Measurements from ENCODE around the gene KIF23. TPM values are rescaled to one million over a fixed set of nuclear protein-coding genes. Genes with fewer than 3 reads are reported as not detected.

KIF23 gene
- total and polyA plus RNA-seq, 2 donors (not counting 1 experiment from before 2014, with no cell fraction given) = 16.5 to 19.4 TPM

DNA sequence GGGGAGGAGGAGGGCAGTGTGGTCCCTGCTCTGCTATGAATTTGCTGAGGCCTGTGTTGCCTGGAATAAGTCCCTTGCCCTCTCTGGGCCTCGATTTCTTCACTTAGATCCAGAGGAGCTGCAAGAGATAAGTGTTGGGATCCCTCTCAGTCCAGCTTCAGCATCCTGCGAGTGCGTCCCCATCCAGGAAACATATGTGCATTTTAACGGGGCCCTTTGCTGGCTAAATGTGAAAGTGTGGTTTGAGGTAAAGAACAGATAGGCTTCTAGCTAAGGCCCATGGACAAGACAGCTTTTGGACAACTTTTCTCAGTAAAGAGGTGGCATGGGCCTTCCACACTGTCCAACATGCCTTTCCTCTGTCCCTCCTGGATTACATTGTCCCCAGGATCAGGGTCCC lies 64.9 kb downstream of the KIF23 start:
- no peak overlapping the region for H3K4me2 ChIP-seq (ENCODE audit: extremely low read depth, insufficient read depth, low read length)
- DNase-seq (ENCODE audit: low read depth in 2 of 2) = no peak
- H3K4me3 ChIP-seq (replicated peaks in 1 of 4; ENCODE audit: control extremely low read depth in 1 of 4, insufficient read depth in 1 of 4, low read depth in 3 of 4, low read length in 4 of 4) = no peak overlapping the region
- H3K36me3 ChIP-seq (ENCODE audit: control insufficient read depth, insufficient read depth, low read length) = no peaks in the 10 kb centered on the region
- H2AFZ ChIP-seq (ENCODE audit: low read length) = no peak overlapping the region
- H3K27ac ChIP-seq (ENCODE audit: insufficient read depth, low read length) = no peak overlapping the region
- TF ChIP-seq EZH2 (IDR thresholded peaks at IDR 0.05; ENCODE audit: low read length, missing control alignments) = no peak
- TF ChIP-seq, protein P1, sequence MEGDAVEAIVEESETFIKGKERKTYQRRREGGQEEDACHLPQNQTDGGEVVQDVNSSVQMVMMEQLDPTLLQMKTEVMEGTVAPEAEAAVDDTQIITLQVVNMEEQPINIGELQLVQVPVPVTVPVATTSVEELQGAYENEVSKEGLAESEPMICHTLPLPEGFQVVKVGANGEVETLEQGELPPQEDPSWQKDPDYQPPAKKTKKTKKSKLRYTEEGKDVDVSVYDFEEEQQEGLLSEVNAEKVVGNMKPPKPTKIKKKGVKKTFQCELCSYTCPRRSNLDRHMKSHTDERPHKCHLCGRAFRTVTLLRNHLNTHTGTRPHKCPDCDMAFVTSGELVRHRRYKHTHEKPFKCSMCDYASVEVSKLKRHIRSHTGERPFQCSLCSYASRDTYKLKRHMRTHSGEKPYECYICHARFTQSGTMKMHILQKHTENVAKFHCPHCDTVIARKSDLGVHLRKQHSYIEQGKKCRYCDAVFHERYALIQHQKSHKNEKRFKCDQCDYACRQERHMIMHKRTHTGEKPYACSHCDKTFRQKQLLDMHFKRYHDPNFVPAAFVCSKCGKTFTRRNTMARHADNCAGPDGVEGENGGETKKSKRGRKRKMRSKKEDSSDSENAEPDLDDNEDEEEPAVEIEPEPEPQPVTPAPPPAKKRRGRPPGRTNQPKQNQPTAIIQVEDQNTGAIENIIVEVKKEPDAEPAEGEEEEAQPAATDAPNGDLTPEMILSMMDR (conservative IDR thresholded peaks at IDR 0.05 in 1 of 2, IDR thresholded peaks at IDR 0.05 in 1 of 2; ENCODE audit: low read depth in 1 of 2, low read length in 2 of 2) = no peak
- no peaks in the 10 kb centered on the region for H3K79me2 ChIP-seq (ENCODE audit: control insufficient read depth, insufficient read depth, low read length)
- no peaks in the 10 kb centered on the region for H4K20me1 ChIP-seq (ENCODE audit: control insufficient read depth, extremely low read depth, insufficient read depth, low read length)
- H3K9ac ChIP-seq (ENCODE audit: insufficient read depth, low read length) = no peak overlapping the region
- H3K9me3 ChIP-seq (ENCODE audit: control insufficient read depth, insufficient read depth, low read depth, low read length) = no peaks in the 10 kb centered on the region
- no peaks in the 10 kb centered on the region for H3K4me1 ChIP-seq (ENCODE audit: control insufficient read depth, extremely low read depth, insufficient read depth, low read length)
- H3K27me3 ChIP-seq (ENCODE audit: control insufficient read depth, insufficient read depth, low read length) = no peaks in the 10 kb centered on the region

DNA sequence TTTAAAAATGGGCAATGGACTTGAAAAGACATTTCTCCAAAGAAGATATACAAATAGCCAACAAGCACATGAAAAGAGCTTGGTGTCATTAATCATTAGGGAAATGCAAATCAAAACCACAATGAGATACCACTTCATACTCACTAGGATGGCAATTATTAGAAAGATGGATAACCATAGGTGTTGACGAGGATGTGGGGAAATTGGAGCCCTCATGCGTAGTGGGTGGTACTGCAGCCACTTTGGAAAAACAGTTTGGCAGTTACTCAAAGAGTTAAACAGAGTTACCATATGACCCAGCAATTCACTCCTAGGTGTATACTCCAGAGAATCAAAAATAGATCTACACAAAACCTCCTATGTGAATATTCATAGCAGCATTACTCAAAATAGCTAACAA lies 65.8 kb downstream of the KIF23 start:
- H3K9me3 ChIP-seq (ENCODE audit: control insufficient read depth, insufficient read depth, low read depth, low read length) = no peaks in the 10 kb centered on the region
- H2AFZ ChIP-seq (ENCODE audit: low read length) = no peak overlapping the region
- H3K4me3 ChIP-seq (replicated peaks in 1 of 4; ENCODE audit: control extremely low read depth in 1 of 4, insufficient read depth in 1 of 4, low read depth in 3 of 4, low read length in 4 of 4) = no peak overlapping the region
- TF ChIP-seq, protein P1 (conservative IDR thresholded peaks at IDR 0.05 in 1 of 2, IDR thresholded peaks at IDR 0.05 in 1 of 2; ENCODE audit: low read depth in 1 of 2, low read length in 2 of 2) = no peak
- no peak for TF ChIP-seq EZH2 (IDR thresholded peaks at IDR 0.05; ENCODE audit: low read length, missing control alignments)
- no peak overlapping the region for H3K9ac ChIP-seq (ENCODE audit: insufficient read depth, low read length)
- no peaks in the 10 kb centered on the region for H3K36me3 ChIP-seq (ENCODE audit: control insufficient read depth, insufficient read depth, low read length)
- peaks cover 2% of the 10 kb centered on the region for H3K27me3 ChIP-seq (ENCODE audit: control insufficient read depth, insufficient read depth, low read length)
- no peaks in the 10 kb centered on the region for H3K4me1 ChIP-seq (ENCODE audit: control insufficient read depth, extremely low read depth, insufficient read depth, low read length)
- no peak overlapping the region for H3K27ac ChIP-seq (ENCODE audit: insufficient read depth, low read length)
- H3K4me2 ChIP-seq (ENCODE audit: extremely low read depth, insufficient read depth, low read length) = no peak overlapping the region
- H3K79me2 ChIP-seq (ENCODE audit: control insufficient read depth, insufficient read depth, low read length) = no peaks in the 10 kb centered on the region
- no peaks in the 10 kb centered on the region for H4K20me1 ChIP-seq (ENCODE audit: control insufficient read depth, extremely low read depth, insufficient read depth, low read length)
- DNase-seq (ENCODE audit: low read depth in 2 of 2) = no peak

DNA sequence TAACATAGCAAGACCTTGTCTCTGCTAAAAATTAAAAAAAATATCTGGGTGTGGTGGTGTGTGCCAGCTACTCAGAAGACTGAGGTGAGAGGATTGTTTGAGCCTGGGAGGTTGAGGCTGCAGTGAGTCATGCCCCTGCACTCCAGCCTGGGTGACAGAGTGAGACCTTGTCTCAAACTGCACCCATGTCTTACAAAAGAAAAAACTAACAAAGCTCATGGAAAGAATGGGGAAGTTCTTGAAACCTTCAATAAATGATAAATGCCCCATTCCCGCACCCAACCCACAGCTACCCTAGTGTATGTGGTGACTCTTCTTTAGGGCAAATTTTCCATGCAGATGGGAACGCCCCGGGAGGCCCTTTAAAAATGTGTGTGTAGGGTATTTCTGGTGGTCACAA lies 66.8 kb downstream of the KIF23 start:
- no peak for DNase-seq (ENCODE audit: low read depth in 2 of 2)
- H3K4me1 ChIP-seq (ENCODE audit: control insufficient read depth, extremely low read depth, insufficient read depth, low read length) = no peaks in the 10 kb centered on the region
- no peak overlapping the region for H3K9ac ChIP-seq (ENCODE audit: insufficient read depth, low read length)
- no peak overlapping the region for H3K4me2 ChIP-seq (ENCODE audit: extremely low read depth, insufficient read depth, low read length)
- no peaks in the 10 kb centered on the region for H4K20me1 ChIP-seq (ENCODE audit: control insufficient read depth, extremely low read depth, insufficient read depth, low read length)
- TF ChIP-seq, protein P1 (conservative IDR thresholded peaks at IDR 0.05 in 1 of 2, IDR thresholded peaks at IDR 0.05 in 1 of 2; ENCODE audit: low read depth in 1 of 2, low read length in 2 of 2) = no peak
- no peak for TF ChIP-seq EZH2 (IDR thresholded peaks at IDR 0.05; ENCODE audit: low read length, missing control alignments)
- no peak overlapping the region for H3K27ac ChIP-seq (ENCODE audit: insufficient read depth, low read length)
- no peaks in the 10 kb centered on the region for H3K79me2 ChIP-seq (ENCODE audit: control insufficient read depth, insufficient read depth, low read length)
- H3K4me3 ChIP-seq (replicated peaks in 1 of 4; ENCODE audit: control extremely low read depth in 1 of 4, insufficient read depth in 1 of 4, low read depth in 3 of 4, low read length in 4 of 4) = no peak overlapping the region
- H3K9me3 ChIP-seq (ENCODE audit: control insufficient read depth, insufficient read depth, low read depth, low read length) = no peaks in the 10 kb centered on the region
- no peak overlapping the region for H2AFZ ChIP-seq (ENCODE audit: low read length)
- no peaks in the 10 kb centered on the region for H3K36me3 ChIP-seq (ENCODE audit: control insufficient read depth, insufficient read depth, low read length)
- H3K27me3 ChIP-seq (ENCODE audit: control insufficient read depth, insufficient read depth, low read length) = peaks cover 5% of the 10 kb centered on the region

Data from fibroblast of lung (primary cell).